HEK293T (cell line): Measurements from ENCODE around the gene CNTN2.

Experiments used
- CTCF ChIA-PET: fragments of 350-600 bp; formaldehyde crosslinking; extraction: SDS; loops from one replicate; lab custom pipeline; 2021; ENCODE audit warnings: antibody characterized with exemption, inconsistent platforms; lab: Yijun Ruan, JAX
- POLR2A ChIA-PET: fragments of 350-600 bp; formaldehyde crosslinking; extraction: SDS; loops from one replicate; lab custom pipeline; 2020; ENCODE audit warnings: antibody characterized with exemption, inconsistent platforms; lab: Yijun Ruan, JAX
- DNase-seq: peaks from one replicate; pipeline ENCODE4 v3.0.0; 2012; ENCODE audit warnings: mixed read lengths; ENCODE audit errors: extremely low spot score
- ARNT ChIP-seq: fragments of 450-650 bp; IDR thresholded peaks from 2 replicates; pipeline ENCODE4 v1.6.1; 2017; ENCODE audit warnings: mild to moderate bottlenecking
- BHLHE40 ChIP-seq: fragments of 450-650 bp; IDR thresholded peaks from 2 replicates; pipeline ENCODE4 v1.6.1; 2016; ENCODE audit warnings: mild to moderate bottlenecking, moderate library complexity, borderline replicate concordance
- CTBP1 ChIP-seq: fragments of 450-650 bp; IDR thresholded peaks from 2 replicates; pipeline ENCODE4 v1.6.1; 2016; ENCODE audit warnings: borderline replicate concordance
- ELF4 ChIP-seq: fragments of 450-650 bp; IDR thresholded peaks from 2 replicates; pipeline ENCODE4 v1.6.1; 2017; ENCODE audit warnings: antibody characterized with exemption
- FOXA1 ChIP-seq: fragments of 450-650 bp; IDR thresholded peaks from 2 replicates; pipeline ENCODE4 v1.6.1; 2016; ENCODE audit warnings: mild to moderate bottlenecking
- FOXK2 ChIP-seq: fragments of 450-650 bp; IDR thresholded peaks from 2 replicates; pipeline ENCODE4 v1.6.1; 2016; ENCODE audit warnings: mild to moderate bottlenecking
- FOXM1 ChIP-seq: fragments of 450-650 bp; IDR thresholded peaks from 2 replicates; pipeline ENCODE4 v1.6.1; 2017; ENCODE audit warnings: mild to moderate bottlenecking, borderline replicate concordance
- HDGF ChIP-seq: fragments of 450-650 bp; IDR thresholded peaks from 2 replicates; pipeline ENCODE4 v1.6.1; 2017; ENCODE audit warnings: antibody characterized with exemption, borderline replicate concordance
- L3MBTL2 ChIP-seq: fragments of 450-650 bp; conservative IDR thresholded peaks from 2 replicates; pipeline ENCODE4 v1.6.1; 2016; ENCODE audit warnings: mild to moderate bottlenecking
- LEF1 ChIP-seq: fragments of 450-650 bp; IDR thresholded peaks from 2 replicates; pipeline ENCODE4 v1.6.1; 2017; ENCODE audit warnings: mild to moderate bottlenecking, borderline replicate concordance
- NFRKB ChIP-seq: fragments of 450-650 bp; IDR thresholded peaks from 2 replicates; pipeline ENCODE4 v1.6.1; 2016; ENCODE audit warnings: mild to moderate bottlenecking, moderate library complexity
- SP1 ChIP-seq: fragments of 450-650 bp; IDR thresholded peaks from 2 replicates; pipeline ENCODE4 v1.6.1; 2017
- SUZ12 ChIP-seq: fragments of 450-650 bp; IDR thresholded peaks from 2 replicates; pipeline ENCODE4 v1.6.1; 2016; ENCODE audit warnings: mild to moderate bottlenecking
- TARDBP ChIP-seq: fragments of 450-650 bp; IDR thresholded peaks from 2 replicates; pipeline ENCODE4 v1.6.1; 2016
- ZNF384 ChIP-seq: fragments of 450-650 bp; IDR thresholded peaks from 2 replicates; pipeline ENCODE4 v1.6.1; 2016
- TF ChIP-seq, protein P1 (sequence below): fragments of 450-650 bp; IDR thresholded peaks from 2 replicates; pipeline ENCODE4 v1.6.1; 2016

CNTN2 gene, protein sequence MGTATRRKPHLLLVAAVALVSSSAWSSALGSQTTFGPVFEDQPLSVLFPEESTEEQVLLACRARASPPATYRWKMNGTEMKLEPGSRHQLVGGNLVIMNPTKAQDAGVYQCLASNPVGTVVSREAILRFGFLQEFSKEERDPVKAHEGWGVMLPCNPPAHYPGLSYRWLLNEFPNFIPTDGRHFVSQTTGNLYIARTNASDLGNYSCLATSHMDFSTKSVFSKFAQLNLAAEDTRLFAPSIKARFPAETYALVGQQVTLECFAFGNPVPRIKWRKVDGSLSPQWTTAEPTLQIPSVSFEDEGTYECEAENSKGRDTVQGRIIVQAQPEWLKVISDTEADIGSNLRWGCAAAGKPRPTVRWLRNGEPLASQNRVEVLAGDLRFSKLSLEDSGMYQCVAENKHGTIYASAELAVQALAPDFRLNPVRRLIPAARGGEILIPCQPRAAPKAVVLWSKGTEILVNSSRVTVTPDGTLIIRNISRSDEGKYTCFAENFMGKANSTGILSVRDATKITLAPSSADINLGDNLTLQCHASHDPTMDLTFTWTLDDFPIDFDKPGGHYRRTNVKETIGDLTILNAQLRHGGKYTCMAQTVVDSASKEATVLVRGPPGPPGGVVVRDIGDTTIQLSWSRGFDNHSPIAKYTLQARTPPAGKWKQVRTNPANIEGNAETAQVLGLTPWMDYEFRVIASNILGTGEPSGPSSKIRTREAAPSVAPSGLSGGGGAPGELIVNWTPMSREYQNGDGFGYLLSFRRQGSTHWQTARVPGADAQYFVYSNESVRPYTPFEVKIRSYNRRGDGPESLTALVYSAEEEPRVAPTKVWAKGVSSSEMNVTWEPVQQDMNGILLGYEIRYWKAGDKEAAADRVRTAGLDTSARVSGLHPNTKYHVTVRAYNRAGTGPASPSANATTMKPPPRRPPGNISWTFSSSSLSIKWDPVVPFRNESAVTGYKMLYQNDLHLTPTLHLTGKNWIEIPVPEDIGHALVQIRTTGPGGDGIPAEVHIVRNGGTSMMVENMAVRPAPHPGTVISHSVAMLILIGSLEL

DNA sequence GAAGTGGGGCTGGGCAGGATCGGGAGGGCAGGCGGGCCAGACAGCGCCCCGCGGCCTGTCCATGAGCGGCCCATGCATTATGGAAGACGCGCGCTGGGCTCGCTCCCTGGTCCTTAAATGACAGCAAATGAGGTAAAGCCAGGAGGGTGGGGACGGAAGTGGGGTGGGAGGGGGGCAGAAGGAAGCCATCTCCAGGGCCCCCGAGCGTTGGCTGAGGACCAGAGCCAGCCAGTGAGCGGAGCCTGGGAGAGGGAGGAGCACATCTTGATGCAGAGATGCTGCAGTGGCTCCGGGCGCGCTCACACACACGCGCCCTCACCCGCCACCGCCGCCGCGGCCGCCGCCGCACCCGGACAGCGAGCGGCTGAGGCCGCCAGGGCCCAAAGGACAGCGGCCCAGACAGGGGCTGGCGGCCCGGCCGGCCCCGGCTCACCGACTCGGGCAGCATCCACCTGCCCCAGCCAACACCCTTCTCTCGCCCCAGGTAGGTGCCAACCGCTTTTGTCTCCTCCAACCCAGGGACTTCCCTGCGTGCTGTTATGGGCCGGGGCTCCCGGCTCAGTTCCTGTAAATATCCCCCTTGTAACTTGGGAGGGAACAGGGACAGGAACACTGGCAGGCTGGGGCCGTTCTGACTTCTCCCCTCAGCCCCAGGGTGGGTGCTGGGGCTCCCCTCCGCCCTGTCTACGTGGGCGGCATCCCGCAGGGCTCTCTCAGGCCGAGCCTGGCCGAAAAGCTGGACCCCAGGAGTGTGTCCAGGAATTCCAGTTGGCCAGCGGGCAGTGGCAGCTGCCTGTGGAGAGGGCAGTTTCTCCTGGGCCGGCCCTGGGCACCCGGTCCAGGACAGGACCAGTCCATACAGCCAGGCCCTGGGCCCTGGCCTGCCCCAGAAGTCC lies at the start of gene CNTN2:
Gene CNTN2, plus strand, starts transcription at position 302 of the 896 bp plus-strand sequence. CDS start 9,974 bp downstream, outside the sequence.
- no peak for TF ChIP-seq ARNT
- TF ChIP-seq, protein P1, sequence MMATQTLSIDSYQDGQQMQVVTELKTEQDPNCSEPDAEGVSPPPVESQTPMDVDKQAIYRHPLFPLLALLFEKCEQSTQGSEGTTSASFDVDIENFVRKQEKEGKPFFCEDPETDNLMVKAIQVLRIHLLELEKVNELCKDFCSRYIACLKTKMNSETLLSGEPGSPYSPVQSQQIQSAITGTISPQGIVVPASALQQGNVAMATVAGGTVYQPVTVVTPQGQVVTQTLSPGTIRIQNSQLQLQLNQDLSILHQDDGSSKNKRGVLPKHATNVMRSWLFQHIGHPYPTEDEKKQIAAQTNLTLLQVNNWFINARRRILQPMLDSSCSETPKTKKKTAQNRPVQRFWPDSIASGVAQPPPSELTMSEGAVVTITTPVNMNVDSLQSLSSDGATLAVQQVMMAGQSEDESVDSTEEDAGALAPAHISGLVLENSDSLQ, result no peak
- no peak for TF ChIP-seq LEF1
- no peak for TF ChIP-seq FOXM1
- no peak for TF ChIP-seq ELF4
- no peak for TF ChIP-seq SUZ12
- TF ChIP-seq ZNF384, result no peak
- TF ChIP-seq HDGF, result no peak
- TF ChIP-seq TARDBP, result no peak
- TF ChIP-seq FOXK2, result no peak
- TF ChIP-seq FOXA1, result no peak
- TF ChIP-seq NFRKB, result no peak
- no peak for TF ChIP-seq CTBP1
- TF ChIP-seq BHLHE40, result no peak
- TF ChIP-seq L3MBTL2, result no peak
- no peak for TF ChIP-seq SP1
- ChIA-PET CTCF (interaction anchor here (1.0 to 1.5 kb wide), 2 partner anchors 9 to 18 kb away, joined by 3 to 4 read pairs; no protein-coding TSS in a partner anchor), POLR2A (no interaction called here)
- DNase-seq, result no peak

DNA sequence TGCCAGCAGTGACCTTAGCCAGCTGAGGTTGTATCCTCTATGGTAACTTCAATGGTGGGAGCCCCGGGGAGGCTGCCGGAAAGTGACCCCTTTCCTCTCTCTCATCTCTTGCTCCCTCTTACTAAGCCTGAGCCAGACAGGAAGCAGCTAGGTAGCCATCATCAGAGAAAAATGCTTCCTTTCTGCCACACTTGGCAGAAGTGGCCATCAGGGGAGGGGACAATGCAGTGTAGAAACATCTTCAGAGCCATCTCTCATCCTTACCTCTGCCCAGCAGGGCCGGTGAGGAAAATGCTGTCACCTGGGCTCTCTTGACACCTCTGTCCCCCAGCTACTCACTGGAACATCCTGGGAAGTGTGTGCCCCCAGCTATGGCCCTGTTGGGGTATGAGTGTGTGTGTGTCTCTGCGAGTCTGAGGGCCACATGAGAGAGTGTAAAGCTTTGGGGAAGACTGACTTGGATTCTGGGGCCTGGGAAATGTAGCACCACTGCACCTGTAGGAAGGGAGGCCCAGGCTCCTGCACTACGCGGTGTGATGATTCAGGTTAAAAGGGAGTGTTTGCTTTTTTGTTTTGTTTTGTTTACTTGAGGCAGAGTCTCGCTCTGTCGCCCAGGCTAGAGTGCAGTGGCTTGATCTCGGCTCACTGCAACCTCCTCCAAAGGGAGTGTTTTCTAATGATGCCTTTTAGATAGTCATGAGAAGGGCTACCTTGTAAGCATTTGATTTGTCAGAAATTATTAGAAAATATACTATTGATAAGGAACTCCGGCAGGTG lies 48.7 kb upstream of the CNTN2 start:
- TF ChIP-seq ZNF384 (no peak), FOXA1 (no peak), NFRKB (no peak), BHLHE40 (no peak), ARNT (no peak), HDGF (no peak), ELF4 (no peak), LEF1 (no peak), FOXK2 (no peak), TARDBP (no peak), L3MBTL2 (no peak), FOXM1 (no peak), SP1 (no peak)
- ChIA-PET CTCF (interaction anchor here (7.6 kb wide), 1 partner anchor 68 kb away, joined by 92 read pairs; no protein-coding TSS in a partner anchor), POLR2A (no interaction called here)
- no peak for DNase-seq

DNA sequence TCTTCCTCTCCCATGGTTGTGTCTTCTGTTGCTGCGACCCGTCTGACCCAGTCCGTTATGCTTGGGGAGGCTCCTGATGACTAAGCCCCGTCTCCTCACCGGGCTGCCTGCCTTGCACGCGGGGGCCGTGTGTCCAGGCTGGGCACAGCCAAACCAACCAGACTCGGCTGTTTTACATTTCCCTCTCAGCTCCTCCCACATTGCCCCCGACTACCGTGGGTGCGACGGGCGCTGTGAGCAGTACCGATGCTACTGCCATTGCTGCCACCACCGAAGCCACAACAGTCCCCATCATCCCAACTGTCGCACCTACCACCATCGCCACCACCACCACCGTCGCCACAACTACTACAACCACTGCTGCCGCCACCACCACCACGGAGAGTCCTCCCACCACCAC lies 46.0 kb upstream of the CNTN2 start:
- POLR2A ChIA-PET, result no interaction called here
- CTCF ChIA-PET, result interaction anchor here (0.6 to 1.2 kb wide), 2 partner anchors 8 to 65 kb away, joined by 3 to 4 read pairs; no protein-coding TSS in a partner anchor
- no peak for DNase-seq
- TF ChIP-seq SP1 (no peak), ARNT (no peak), BHLHE40 (no peak), HDGF (no peak)

DNA sequence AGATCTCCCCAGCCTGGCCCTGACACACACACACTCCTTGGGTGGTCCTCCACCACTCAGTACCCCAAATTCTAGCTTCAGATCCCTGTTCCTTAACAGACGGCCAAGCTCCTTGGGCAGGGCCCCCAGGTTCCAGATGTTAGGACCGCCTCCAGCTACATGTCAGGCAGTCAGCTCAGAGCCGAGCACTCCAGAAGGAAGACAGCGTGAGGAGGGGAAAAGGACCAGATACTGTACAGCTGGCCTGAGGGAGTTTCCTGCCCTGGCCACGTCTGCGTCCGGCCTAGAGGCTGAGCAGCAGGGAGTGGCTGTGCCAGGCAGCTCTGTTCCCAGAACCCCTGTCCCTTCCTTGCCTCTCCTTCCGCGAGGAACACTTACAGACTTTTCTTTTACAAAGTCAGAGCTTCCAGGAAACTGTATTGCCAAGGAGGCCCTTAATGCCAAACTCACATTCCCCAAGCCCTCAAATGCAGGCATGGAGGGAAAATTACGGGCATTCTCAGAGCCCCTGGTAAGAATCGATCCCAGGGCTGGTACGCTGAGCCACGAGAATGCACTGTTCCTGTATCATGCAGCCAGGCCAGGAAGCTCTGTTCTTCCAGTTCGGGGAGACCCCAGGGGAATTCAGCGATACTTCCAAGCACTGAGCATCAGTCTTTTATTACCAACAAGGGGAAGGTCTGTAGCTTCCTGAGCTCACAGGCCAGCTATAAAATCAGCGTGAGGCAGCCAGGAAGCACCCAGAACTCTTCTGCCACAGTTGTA lies 45.2 kb upstream of the CNTN2 start:
- DNase-seq, result no peak
- ChIA-PET POLR2A (interaction anchor here (0.6 kb wide), 1 partner anchor 257 kb away, joined by 3 read pairs; no protein-coding TSS in a partner anchor), CTCF (interaction anchor here (0.6 to 1.2 kb wide), 3 partner anchors 8 to 64 kb away, joined by 3 to 4 read pairs (median 3); no protein-coding TSS in a partner anchor)
- TF ChIP-seq ZNF384, result no peak
- no peak for TF ChIP-seq CTBP1
- TF ChIP-seq FOXA1, result no peak
- TF ChIP-seq ELF4, result no peak
- TF ChIP-seq SUZ12, result no peak
- no peak for TF ChIP-seq BHLHE40
- TF ChIP-seq TARDBP, result no peak
- TF ChIP-seq HDGF, result no peak
- TF ChIP-seq, protein P1, result no peak
- no peak for TF ChIP-seq SP1
- TF ChIP-seq ARNT, result no peak
- TF ChIP-seq L3MBTL2, result no peak
- no peak for TF ChIP-seq FOXM1
- TF ChIP-seq FOXK2, result no peak
- no peak for TF ChIP-seq LEF1
- TF ChIP-seq NFRKB, result no peak
